ENCODE data around the gene KNTC1.

GRCh38 chr12:122544537-122544936, 17.5 kb downstream of the KNTC1 start:
- TF ChIP-seq TAF1 (IDR thresholded peaks at IDR 0.05; ENCODE audit: borderline replicate concordance, insufficient read depth, low read length) (no peak), POLR2AphosphoS5 (IDR thresholded peaks at IDR 0.05; ENCODE audit: low read depth, low read length) (no peak), REST (IDR thresholded peaks at IDR 0.05; ENCODE audit: insufficient read depth in 1 of 2, low read depth in 2 of 2, low read length in 2 of 2) (no peak), SIN3A (IDR thresholded peaks at IDR 0.05; ENCODE audit: borderline replicate concordance, insufficient read depth, low read length) (no peak), FOXP2 (optimal IDR thresholded peaks at IDR 0.05; ENCODE audit: borderline replicate concordance, extremely low read depth, extremely low read length, insufficient read depth) (no peak)

All from PFSK-1 (cell line).